K562 (cell line): Measurements from ENCODE around the gene AGAP1. TPM values are rescaled to one million over a fixed set of nuclear protein-coding genes. Genes with fewer than 3 reads are reported as not detected.

Experiments used
- ATAC-seq: fragments of 200-7000 bp; cut with Tn5 transposase; 3 replicates; pipeline ENCODE4 v1.9.1; 2020; ENCODE audit warnings: moderate library complexity
- BruUV-seq: library from RNA; stranded (reverse); fragments of 400-500 nt; replicated peaks from 2 replicates; lab custom pipeline; 2021; lab: Mats Ljungman, UMichigan
- CTCF ChIA-PET: fragments of 300-600 bp; formaldehyde crosslinking; extraction: SDS; loops from one replicate; lab custom pipeline; 2021; ENCODE audit warnings: low intra/inter-chr PET ratio; lab: Yijun Ruan, JAX
- POLR2A ChIA-PET: fragments of 300-600, 350-650 bp; sonication (Branson Sonifier 250); formaldehyde crosslinking; extraction: SDS; loops from one replicate; lab custom pipeline; 2021; ENCODE audit warnings: antibody characterized with exemption, inconsistent platforms; lab: Yijun Ruan, JAX
- DNase-seq, 4 experiments: peaks; one replicate each; pipeline versions ENCODE4 v3.0.0 to v3.0.0-alpha.2; 2011 to 2018; ENCODE audit warnings: low spot score in 3 of 4, mixed read lengths in 3 of 4; ENCODE audit errors: extremely low read depth in 1 of 4
- FAIRE-seq: peaks from 2 replicates; lab custom pipeline; 2011; peaks lifted over from hg19 to GRCh38; lab: Jason Lieb, UNC
- H2AFZ ChIP-seq: 2 replicates; pipeline ENCODE4 v1.6.0; 2011; ENCODE audit warnings: low read depth, low read length, control low read depth, inconsistent platforms
- H3K27ac ChIP-seq: fragments of 200-600 bp; 3 replicates; pipeline ENCODE4 v1.8.0; 2011; ENCODE audit warnings: low read depth, mild to moderate bottlenecking, control low read depth, inconsistent platforms, low read length, moderate library complexity, mixed read lengths; ENCODE audit errors: extremely low read depth
- H3K27me3 ChIP-seq, 2 experiments: fragments of 300-600 bp in 1 of 2; 2 replicates in 1 of 2; 3 replicates in 1 of 2; pipeline versions ENCODE4 v1.6.0 to v1.8.0; 2011; ENCODE audit warnings: inconsistent platforms in 2 of 2, low read length in 2 of 2, mild to moderate bottlenecking in 1 of 2, mixed read lengths in 1 of 2, moderate library complexity in 1 of 2; ENCODE audit not compliant: control insufficient read depth in 2 of 2, insufficient read depth in 2 of 2
- H3K36me3 ChIP-seq: fragments of 300-600 bp; 3 replicates; pipeline ENCODE4 v1.8.0; 2011; ENCODE audit warnings: mild to moderate bottlenecking, low read length, inconsistent platforms; ENCODE audit not compliant: control insufficient read depth, insufficient read depth
- H3K4me1 ChIP-seq, 2 experiments: fragments of 200-600 bp in 1 of 2; replicated peaks in 1 of 2; 2 replicates in 1 of 2; 3 replicates in 1 of 2; pipeline versions ENCODE4 v1.5.1 to v1.8.0; 2011; ENCODE audit warnings: inconsistent platforms in 2 of 2, low read length in 2 of 2, mild to moderate bottlenecking in 1 of 2, mixed read lengths in 1 of 2, moderate library complexity in 1 of 2; ENCODE audit not compliant: control insufficient read depth in 2 of 2, insufficient read depth in 2 of 2
- H3K4me2 ChIP-seq: 2 replicates; pipeline ENCODE4 v1.6.1; 2011; ENCODE audit warnings: low read length, control low read depth, inconsistent platforms, mixed read lengths; ENCODE audit not compliant: insufficient read depth
- H3K4me3 ChIP-seq: fragments of 200-600 bp; sonication (generic), shearing (Covaris generic); 2 replicates; pipeline ENCODE4 v1.5.1; 2016; ENCODE audit warnings: control low read depth, inconsistent platforms
- H3K79me2 ChIP-seq: fragments of 200-600 bp; 3 replicates; pipeline ENCODE4 v1.8.0; 2011; ENCODE audit warnings: low read length, inconsistent platforms; ENCODE audit not compliant: control insufficient read depth, insufficient read depth
- H3K9ac ChIP-seq, 2 experiments: 2 replicates each; pipeline versions ENCODE4 v1.6.0 to v1.6.1; 2011; ENCODE audit warnings: low read depth in 2 of 2, low read length in 2 of 2, control low read depth in 1 of 2, inconsistent platforms in 1 of 2, mild to moderate bottlenecking in 1 of 2, mixed read lengths in 1 of 2; ENCODE audit not compliant: insufficient read depth in 1 of 2
- H3K9me1 ChIP-seq: one replicate; pipeline ENCODE4 v1.6.0; 2011; ENCODE audit warnings: inconsistent platforms, mild to moderate bottlenecking, low read length, moderate library complexity; ENCODE audit not compliant: control insufficient read depth, insufficient read depth
- H3K9me3 ChIP-seq: replicated peaks from 2 replicates; pipeline ENCODE4 v1.5.1; 2011; ENCODE audit warnings: low read depth, low read length, inconsistent platforms; ENCODE audit not compliant: control insufficient read depth, insufficient read depth
- H4K20me1 ChIP-seq: replicated peaks from 2 replicates; pipeline ENCODE4 v1.6.1; 2011; ENCODE audit warnings: low read length, inconsistent platforms, mixed read lengths; ENCODE audit not compliant: control insufficient read depth, insufficient read depth
- NBN ChIP-seq: fragments of 450-650 bp; IDR thresholded peaks from 2 replicates; pipeline ENCODE4 v1.6.1; 2016; ENCODE audit warnings: low read depth, mild to moderate bottlenecking
- NFIC ChIP-seq: fragments of 450-650 bp; IDR thresholded peaks from 2 replicates; pipeline ENCODE4 v1.6.1; 2017; ENCODE audit warnings: mild to moderate bottlenecking, inconsistent platforms
- RUNX1 ChIP-seq: sonication (generic); IDR thresholded peaks from 2 replicates; pipeline ENCODE4 v1.6.1; 2016; ENCODE audit warnings: antibody characterized with exemption, low read depth
- ZNF445 ChIP-seq: fragments of 250-450 bp; sonication (Bioruptor Pico); IDR thresholded peaks from 2 replicates; pipeline ENCODE4 v1.4.0; 2020; ENCODE audit warnings: low read depth, mild to moderate bottlenecking, moderate library complexity
- WGBS: fragments of 100-300 bp; shearing (Covaris generic); methylation state at CpG from one replicate; pipeline ENCODE4 v1.1.6; 2016; ENCODE audit warnings: low coverage, mixed read lengths; ENCODE audit not compliant: insufficient coverage; ENCODE audit errors: missing lambda C conversion rate; 5-methylcytosine and 5-hydroxymethylcytosine counted together
- in situ Hi-C: fragments of 300-500 bp; cut with MboI; formaldehyde crosslinking; loops from 4 replicates; pipeline ENCODE4 v1.15.0; 2018; ENCODE audit warnings: inconsistent platforms, mixed read lengths
- intact Hi-C: fragments of 100-400 bp; cut with micrococcal nuclease; formaldehyde crosslinking; loops from 2 replicates; pipeline ENCODE4 v1.14.2; 2022
- polyA plus RNA-seq, 8 experiments: library from polyadenylated mRNA; depleted of rRNA in 4 of 8; stranded (reverse) in 5 of 8; unstranded in 3 of 8; fragments of >200 nt; fragmentation: Nextera tagmentation in 2 of 8; fragmentation: Illumina TruSeq in 1 of 8; extraction: Ambion mirVana in 2 of 8; extraction: Trizol in 1 of 8; gene quantifications; 2 replicates each; pipeline versions ENCODE4 v1.2.1 to v1.2.3, GENCODE V29; 2011 to 2014; ENCODE audit warnings: inconsistent platforms in 1 of 8, missing spikeins in 1 of 8
- total RNA-seq, 7 experiments: library from RNA; depleted of rRNA in 6 of 7; stranded (reverse); fragments of >200 nt in 6 of 7; fragmentation: Illumina TruSeq in 2 of 7; extraction: Trizol in 2 of 7; gene quantifications; 2 replicates each; pipeline versions ENCODE4 v1.2.1 to v1.2.3, GENCODE V29; 2011 to 2021; ENCODE audit warnings: low replicate concordance in 1 of 7
- TF ChIP-seq, protein P1 (sequence below), 2 experiments: fragments of 450-650 bp; formaldehyde crosslinking in 1 of 2; IDR thresholded peaks; 2 replicates each; pipeline versions ENCODE4 v1.4.0 to v1.6.1; 2014 to 2020; ENCODE audit warnings: mild to moderate bottlenecking in 2 of 2, borderline replicate concordance in 1 of 2, low read depth in 1 of 2
- TF ChIP-seq, protein P2 (sequence below): fragments of 250-450 bp; sonication (Bioruptor Pico); IDR thresholded peaks from 2 replicates; pipeline ENCODE4 v1.4.0; 2020; ENCODE audit warnings: mild to moderate bottlenecking, moderate library complexity

AGAP1 gene
- total and polyA plus RNA-seq, 9 of the 15 experiments (the other 6 are each of a cell fraction or from before 2014, with no cell fraction given): 1.3 to 24.0 (median 10.6) TPM

DNA sequence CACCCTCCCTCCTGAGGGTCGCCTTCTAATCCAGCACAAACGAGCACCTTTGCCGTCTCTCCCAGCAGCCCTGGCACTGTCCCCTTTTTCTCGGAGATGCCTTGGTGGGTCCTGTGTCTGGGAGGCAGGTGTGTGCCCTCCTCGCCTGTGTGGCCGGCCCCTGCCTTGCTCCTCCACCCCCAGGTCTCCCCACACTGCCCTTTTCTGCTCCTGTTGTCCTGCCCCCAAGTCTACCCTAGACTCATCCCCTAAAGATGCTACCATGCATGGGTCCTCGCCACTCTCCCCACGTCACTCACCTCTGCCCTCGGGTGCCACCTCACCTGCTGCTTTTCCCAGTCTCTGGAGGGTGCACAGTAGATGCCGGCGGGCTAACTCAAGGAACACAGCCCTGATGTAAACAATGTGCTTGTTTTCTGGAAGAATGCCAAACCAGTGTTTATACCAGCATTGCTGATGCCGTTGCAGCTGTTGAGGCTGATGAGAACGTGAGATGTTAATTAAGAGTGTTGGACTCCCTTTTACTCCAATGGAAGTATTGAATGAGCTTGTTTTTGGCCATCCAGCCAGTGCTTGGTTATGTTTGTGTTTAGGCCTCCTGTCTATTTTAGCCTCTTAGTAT is 223.1 kb downstream of the AGAP1 start:
- no TSS peak for BruUV-seq

More for the DNA sequence above, 223.1 kb downstream of the AGAP1 start:
- Histone ChIP-seq H3K36me3 (peaks cover 8% of the 10 kb centered on the region; the same call in 1 of the 3 replicates), H4K20me1 (no peaks in the 10 kb centered on the region; the same call in 1 of the 2 replicates), H3K79me2 (no peaks in the 10 kb centered on the region), H3K9me3 (no peaks in the 10 kb centered on the region), H3K4me2 (no peak overlapping the region), H3K4me3 (no peak overlapping the region), H3K4me1 (no peaks in the 10 kb centered on the region; a peak in 1 of 5 replicates), H3K9me1 (no peaks in the 10 kb centered on the region), H3K9ac (no peak overlapping the region; a peak in 1 of 4 replicates), H3K27me3 (no peaks in the 10 kb centered on the region), H3K27ac (no peak overlapping the region), H2AFZ (no peak overlapping the region)
- intact Hi-C loops (no loop called here), in situ Hi-C loops (no loop called here)
- TF ChIP-seq NFIC: peak; percentile 59
- no peak for TF ChIP-seq ZNF445 (CRISPR knock-in tag)
- no peak for TF ChIP-seq RUNX1
- TF ChIP-seq, protein P1, sequence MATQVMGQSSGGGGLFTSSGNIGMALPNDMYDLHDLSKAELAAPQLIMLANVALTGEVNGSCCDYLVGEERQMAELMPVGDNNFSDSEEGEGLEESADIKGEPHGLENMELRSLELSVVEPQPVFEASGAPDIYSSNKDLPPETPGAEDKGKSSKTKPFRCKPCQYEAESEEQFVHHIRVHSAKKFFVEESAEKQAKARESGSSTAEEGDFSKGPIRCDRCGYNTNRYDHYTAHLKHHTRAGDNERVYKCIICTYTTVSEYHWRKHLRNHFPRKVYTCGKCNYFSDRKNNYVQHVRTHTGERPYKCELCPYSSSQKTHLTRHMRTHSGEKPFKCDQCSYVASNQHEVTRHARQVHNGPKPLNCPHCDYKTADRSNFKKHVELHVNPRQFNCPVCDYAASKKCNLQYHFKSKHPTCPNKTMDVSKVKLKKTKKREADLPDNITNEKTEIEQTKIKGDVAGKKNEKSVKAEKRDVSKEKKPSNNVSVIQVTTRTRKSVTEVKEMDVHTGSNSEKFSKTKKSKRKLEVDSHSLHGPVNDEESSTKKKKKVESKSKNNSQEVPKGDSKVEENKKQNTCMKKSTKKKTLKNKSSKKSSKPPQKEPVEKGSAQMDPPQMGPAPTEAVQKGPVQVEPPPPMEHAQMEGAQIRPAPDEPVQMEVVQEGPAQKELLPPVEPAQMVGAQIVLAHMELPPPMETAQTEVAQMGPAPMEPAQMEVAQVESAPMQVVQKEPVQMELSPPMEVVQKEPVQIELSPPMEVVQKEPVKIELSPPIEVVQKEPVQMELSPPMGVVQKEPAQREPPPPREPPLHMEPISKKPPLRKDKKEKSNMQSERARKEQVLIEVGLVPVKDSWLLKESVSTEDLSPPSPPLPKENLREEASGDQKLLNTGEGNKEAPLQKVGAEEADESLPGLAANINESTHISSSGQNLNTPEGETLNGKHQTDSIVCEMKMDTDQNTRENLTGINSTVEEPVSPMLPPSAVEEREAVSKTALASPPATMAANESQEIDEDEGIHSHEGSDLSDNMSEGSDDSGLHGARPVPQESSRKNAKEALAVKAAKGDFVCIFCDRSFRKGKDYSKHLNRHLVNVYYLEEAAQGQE (IDR thresholded peaks at IDR 0.05; ENCODE audit: borderline replicate concordance): no peak
- TF ChIP-seq, protein P1 (CRISPR knock-in tag; IDR thresholded peaks at IDR 0.05; ENCODE audit: low read depth): no peak
- TF ChIP-seq, protein P2, sequence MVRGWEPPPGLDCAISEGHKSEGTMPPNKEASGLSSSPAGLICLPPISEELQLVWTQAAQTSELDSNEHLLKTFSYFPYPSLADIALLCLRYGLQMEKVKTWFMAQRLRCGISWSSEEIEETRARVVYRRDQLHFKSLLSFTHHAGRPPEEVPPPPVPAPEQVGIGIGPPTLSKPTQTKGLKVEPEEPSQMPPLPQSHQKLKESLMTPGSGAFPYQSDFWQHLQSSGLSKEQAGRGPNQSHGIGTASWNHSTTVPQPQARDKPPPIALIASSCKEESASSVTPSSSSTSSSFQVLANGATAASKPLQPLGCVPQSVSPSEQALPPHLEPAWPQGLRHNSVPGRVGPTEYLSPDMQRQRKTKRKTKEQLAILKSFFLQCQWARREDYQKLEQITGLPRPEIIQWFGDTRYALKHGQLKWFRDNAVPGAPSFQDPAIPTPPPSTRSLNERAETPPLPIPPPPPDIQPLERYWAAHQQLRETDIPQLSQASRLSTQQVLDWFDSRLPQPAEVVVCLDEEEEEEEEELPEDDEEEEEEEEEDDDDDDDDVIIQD: no peak
- no peak for TF ChIP-seq NBN
- ChIA-PET CTCF (no interaction called here), POLR2A (no interaction called here)
- DNase-seq (no peak), FAIRE-seq (no peak), ATAC-seq (no peak)
- WGBS: 85% methylated on average over 10 of the region's 13 CpGs
